Globus pallidus (tissue), 1 donor: ENCODE measurements around the gene PDE6B.
"Not testable (repeated sequence)": the region's sequence is repeated elsewhere in the genome, so short reads cannot be mapped to it uniquely, and the experiment has no call there.

Experiments used
- DNase-seq: peaks from one replicate; pipeline ENCODE4 v3.0.0-alpha.2; 2015; ENCODE audit warnings: low spot score

The PDE6B gene

GRCh38 chr4:656436-657337 is 31.3 kb downstream of the PDE6B start:
- DNase-seq: no peak

- DNase-seq: no peak
Observed at GRCh38 chr4:657338-657833, 32.0 kb downstream of the PDE6B start.

GRCh38 chr4:657834-658667 is 32.7 kb downstream of the PDE6B start:
- DNase-seq: no peak

- no peak for DNase-seq
Observed at GRCh38 chr4:658681-659667, 33.6 kb downstream of the PDE6B start.

DNA sequence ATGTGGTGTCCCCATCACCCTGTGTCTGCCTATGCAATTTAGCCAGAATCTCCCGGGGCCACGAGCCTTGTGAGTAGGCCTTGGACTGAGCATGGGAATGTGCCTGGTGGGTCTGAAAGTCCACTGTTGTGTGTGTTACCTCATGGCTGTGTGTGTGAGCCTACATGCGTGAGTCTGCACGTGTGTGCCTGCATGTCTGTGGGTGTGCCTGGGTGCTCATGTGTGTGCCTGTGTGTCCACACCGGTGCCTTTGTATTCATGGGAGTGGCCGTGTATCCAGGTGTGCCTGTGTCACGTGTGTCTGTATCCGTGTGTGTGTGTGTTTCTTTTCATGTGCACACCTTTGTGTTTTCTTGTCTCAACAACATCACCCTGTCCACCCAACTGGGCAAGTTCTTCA is 34.5 kb downstream of the PDE6B start:
- DNase-seq: no peak

- no peak for DNase-seq
Observed at GRCh38 chr4:660401-660800, 35.0 kb downstream of the PDE6B start.

GRCh38 chr4:661231-661630 is 35.9 kb downstream of the PDE6B start:
- DNase-seq: no peak

DNA sequence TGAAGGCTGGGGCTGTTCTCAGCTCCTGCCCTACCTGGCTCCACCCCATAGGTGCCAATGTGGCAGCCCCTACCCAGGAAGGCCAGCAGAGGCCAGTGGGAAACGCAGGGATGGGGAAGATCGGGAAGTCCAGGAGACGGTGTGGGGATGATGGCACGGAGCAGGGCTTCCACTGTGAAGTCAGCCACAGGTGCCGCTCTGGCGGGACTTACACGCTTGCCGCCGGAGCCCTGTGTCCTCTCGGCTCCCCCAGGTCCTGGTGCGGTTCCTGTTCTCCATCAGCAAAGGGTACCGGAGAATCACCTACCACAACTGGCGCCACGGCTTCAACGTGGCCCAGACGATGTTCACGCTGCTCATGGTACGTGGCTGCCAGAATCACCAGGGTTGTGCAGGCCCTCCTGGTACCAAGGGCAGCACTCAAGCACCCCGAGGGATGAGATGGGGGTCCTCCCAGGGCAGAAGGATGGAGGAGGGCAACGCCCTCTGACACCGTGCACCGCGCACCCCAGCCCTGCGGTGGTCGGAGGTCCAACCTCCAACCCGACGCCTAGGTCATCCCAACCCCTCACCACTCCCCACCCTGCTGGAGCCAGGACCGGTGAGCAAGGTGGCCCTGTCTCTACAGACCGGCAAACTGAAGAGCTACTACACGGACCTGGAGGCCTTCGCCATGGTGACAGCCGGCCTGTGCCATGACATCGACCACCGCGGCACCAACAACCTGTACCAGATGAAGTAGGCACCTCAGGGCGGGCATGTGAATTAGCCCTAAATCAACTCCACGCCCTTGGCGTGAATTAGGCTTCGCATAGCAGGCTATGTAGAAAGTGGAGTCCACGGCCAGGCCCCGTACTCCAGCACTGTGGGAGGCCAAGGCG is 36.7 kb downstream of the PDE6B start:
- DNase-seq: no peak

GRCh38 chr4:663046-663437 is 37.7 kb downstream of the PDE6B start:
- no peak for DNase-seq

GRCh38 chr4:663438-664428 is 38.4 kb downstream of the PDE6B start:
- no peak for DNase-seq

- DNase-seq: no peak
Observed at GRCh38 chr4:664713-665231, 39.4 kb downstream of the PDE6B start.

DNA sequence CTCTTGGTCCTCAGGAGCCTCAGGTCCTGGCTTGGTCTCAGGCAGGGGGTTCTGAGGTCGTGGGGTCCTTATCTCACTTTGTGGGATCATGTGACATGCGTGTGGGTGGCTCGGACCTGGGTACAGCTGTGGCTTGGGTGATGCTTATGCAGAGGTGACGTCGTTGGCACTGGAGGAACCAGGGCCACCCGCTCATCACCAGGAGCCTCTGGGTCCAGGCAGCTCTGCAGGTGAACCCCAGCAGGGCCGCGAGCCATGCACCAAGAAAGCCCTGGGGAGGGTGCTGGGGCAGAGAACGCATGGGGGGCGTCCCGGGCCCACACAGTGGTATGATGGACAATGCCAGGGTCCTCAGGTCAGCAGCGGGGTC is 40.0 kb downstream of the PDE6B start:
- DNase-seq: no peak

GRCh38 chr4:665751-666435 is 40.5 kb downstream of the PDE6B start:
- DNase-seq: peak; percentile 64

DNA sequence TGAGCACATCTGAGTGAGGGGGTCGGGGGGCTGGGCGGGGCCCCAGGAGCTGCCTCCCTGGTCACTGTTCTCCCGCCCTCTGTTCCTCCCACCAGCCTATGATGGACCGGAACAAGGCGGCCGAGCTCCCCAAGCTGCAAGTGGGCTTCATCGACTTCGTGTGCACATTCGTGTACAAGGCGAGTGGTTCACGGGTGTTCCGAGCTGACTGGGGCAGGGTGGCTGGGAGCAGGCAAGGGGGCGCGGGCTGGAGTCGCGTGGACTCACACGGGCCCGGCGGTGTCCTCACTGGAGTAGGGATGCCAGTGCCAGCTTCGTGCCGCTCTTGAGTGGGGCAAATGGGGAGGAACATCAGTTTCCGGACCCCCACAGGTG is 41.0 kb downstream of the PDE6B start:
- no peak for DNase-seq

DNA sequence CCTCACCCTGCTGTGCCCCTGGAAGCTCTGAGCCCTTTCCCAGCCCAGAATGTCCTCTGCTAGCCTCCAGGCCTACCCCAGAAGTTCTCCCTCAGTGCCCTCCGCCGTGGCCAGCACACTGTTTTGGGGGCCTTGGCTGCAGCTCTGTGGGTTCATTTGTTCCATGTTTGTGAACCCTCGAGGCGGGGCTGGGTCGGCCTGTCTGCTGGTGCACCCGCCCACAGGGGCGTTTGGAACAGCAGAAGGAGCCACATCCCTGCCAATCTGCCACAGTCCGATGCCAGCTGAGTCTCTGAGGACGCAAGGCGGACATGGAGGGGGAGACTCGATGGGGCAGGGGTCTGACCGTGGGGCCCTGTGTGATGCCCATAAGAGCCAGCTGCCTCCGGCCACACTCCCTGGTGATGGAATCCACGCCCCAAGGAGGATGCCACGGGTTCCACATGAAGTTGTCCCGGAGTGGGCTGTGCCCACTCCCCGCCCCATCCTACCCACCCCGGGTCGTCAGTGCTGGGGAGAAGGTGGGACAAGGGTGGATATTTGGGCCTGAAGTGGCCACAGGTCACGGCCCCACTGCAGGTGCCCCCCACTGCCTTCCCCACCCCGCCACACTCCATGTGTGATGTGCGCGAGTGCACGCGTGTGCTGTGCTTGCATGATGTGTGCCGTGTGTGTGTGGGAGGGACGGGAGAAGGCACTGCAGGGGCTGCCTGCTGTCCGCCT is 41.6 kb downstream of the PDE6B start:
- DNase-seq: no peak

- DNase-seq: no peak
Observed at GRCh38 chr4:667545-667925, 42.2 kb downstream of the PDE6B start.

DNA sequence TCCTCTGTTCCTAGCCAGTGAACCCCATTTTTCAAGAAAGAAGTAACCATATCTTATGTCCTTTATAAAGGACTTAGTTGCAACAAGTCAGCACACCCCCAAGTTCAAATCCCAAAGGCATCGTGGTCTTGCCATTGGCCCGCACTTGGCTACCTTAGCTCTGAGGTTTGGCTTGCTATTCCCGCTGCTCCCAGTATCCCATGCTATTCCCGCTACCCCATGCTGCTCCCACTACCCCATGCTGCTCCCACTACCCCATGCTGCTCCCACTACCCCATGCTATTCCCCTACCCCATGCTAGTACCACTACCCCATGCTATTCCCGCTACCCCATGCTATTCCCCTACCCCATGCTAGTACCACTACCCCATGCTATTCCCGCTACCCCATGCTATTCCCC is 42.8 kb downstream of the PDE6B start:
- DNase-seq: not testable (repeated sequence)
